HG02938 (cell line): Measurements from ENCODE around the gene PIPOX.

Experiments
- ATAC-seq: cut with Tn5 transposase; IDR thresholded peaks from one replicate; pipeline ENCODE4 v1.9.1; 2021; ENCODE audit warnings: mild to moderate bottlenecking, moderate library complexity; ENCODE audit not compliant: unreplicated experiment

PIPOX gene

GRCh38 chr17:29046473-29046839, 3.5 kb downstream of the PIPOX start:
- no peak for ATAC-seq

DNA sequence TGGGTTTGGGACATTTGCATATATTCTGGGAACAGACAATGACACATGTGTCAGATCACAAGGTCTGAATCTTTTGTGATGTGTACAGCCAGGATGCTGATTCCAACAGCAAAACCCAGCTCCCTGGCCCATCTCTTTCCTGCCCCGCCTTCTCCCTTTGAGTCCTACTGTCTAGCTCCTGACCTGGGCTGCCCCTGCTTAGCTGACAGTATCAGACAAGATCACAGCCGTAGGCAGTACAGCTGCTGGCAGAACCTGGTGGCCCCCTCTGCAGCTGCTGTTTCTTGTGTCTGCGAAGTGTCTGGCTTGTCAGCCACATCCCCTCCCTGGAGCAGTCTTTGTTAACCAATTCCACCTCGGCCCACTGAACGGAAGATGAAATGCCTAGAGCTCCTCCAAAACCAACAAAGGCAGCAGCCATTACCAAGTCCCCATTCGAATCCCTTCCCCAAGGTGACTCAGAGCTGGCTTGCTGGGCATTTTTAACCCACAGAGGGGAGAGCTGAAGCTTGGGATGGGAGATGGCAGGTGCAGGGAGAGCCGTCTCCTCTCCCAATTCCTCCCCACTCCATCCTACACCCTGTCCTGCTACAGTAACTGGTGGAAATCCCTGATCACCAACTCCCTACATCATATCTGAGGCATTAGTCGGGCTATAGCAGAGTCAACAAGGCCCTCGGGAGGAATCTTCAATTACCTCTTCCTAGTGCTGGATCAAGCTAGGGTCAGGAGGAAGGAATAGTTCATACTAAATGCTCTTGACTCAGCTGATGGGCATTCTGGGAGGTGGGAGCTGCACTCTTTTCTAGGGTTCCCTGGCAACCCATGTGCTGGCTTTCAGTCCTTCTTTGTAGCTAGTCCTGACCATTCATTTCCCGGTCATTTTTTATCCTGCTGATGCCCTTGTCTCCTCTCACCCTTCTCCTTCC, 5.8 kb downstream of the PIPOX start:
- ATAC-seq: no peak

- no peak for ATAC-seq
Observed at GRCh38 chr17:29049541-29050145, 6.7 kb downstream of the PIPOX start.

- ATAC-seq: no peak
Observed at GRCh38 chr17:29050176-29050575, 7.2 kb downstream of the PIPOX start.

DNA sequence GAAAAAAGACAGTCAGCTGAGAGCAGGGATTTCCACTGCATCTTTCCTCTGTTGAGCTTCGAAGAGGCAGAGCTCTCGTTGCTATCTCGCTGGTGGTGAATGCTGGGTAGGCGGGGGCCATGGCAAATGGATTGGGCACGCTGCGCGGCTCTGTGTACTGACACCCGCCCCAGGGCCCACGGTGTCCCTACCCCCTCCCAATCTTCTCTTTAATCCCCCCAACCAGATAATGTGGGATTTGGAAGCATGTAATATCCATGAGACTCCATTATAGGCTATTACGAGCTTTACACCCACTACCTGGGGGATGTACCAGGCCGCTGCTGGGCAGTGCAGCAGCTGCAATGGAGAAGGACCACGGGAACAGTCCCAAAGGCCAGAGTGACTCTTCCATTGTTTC, 8.3 kb downstream of the PIPOX start:
- no peak for ATAC-seq

GRCh38 chr17:29051731-29052130, 8.8 kb downstream of the PIPOX start:
- no peak for ATAC-seq

DNA sequence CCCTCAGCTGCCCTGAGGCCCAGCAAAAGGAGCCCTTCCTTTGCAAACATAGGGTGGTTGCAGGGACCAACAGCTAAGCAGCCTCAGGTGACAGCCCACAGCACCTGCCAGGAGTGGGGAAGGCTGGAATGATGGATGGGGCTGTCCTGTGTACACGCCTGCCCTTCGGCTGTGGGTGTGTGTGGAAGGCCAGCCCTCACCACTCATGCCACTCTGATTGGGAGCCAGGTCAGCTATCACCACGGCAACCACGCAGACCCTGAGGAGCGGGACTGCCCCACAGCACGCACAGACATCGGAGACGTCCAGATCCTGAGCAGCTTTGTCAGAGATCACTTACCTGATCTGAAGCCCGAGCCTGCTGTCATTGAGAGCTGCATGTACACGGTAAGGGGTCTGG, 11.9 kb downstream of the PIPOX start:
- ATAC-seq: no peak

GRCh38 chr17:29057361-29057760, 14.4 kb downstream of the PIPOX start:
- ATAC-seq: no peak

- ATAC-seq: no peak
Observed at GRCh38 chr17:29058391-29058790, 15.4 kb downstream of the PIPOX start.

- ATAC-seq: no peak
Observed at GRCh38 chr17:29059281-29059680, 16.3 kb downstream of the PIPOX start.

GRCh38 chr17:29060475-29060874, 17.5 kb downstream of the PIPOX start:
- no peak for ATAC-seq

DNA sequence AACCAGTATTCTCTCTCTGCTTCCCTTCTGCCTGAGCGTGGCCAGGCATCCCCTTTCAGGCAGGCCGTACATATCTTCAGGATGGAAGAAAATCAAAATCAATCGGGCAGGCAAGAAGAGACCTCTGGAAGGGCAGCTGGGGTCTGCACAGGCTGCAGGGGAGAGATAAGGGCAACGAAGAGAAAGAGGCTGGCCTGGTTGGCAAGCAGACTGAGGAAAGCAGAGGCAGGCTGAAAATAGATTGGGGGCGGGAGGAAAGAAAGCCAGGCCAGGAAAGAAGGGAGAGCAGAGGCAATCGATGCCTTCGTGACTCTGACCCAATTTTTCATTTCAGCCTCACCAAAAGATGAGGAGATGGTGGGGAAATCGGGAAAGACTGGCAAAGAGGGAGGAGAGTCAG, 18.1 kb downstream of the PIPOX start:
- ATAC-seq: no peak

DNA sequence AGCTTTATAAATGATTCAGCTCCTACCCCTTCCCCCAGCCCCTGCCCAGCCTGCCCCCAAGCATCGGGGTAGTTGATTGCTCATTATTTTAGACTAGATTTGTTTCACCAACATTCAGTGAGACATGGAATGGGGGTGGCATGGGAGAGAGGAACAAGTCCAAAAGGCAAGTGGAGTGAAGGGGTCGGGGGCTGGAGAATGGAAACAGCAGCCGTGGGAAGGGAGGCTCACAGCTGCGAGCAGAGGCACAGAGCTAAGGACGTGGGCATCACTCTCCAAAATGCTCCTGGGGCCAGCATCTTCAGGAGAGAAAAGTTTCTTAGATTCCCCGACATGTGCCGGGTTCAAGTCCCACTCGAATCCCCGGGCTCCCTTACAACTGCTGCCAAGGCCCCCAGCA, 19.3 kb downstream of the PIPOX start:
- ATAC-seq: no peak

DNA sequence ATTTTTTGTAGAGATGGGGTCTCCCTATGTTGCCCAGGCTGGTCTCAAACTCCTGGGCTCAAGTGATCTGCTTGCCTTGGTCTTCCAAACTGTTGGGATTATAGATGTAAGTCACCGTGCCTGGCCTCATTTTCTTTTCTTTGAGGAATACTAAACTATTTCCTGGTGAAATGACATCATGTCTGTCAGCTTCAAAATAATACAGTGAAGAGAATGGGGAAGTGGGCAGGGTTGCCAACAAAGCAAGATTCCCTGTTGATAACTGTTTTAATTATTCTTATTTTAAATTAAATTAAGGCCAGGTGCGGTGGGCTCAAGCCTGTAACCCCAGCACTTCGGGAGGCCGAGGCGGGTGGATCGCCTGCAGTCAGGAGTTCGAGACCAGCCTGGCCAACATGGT, 21.1 kb downstream of the PIPOX start:
- ATAC-seq: no peak

DNA sequence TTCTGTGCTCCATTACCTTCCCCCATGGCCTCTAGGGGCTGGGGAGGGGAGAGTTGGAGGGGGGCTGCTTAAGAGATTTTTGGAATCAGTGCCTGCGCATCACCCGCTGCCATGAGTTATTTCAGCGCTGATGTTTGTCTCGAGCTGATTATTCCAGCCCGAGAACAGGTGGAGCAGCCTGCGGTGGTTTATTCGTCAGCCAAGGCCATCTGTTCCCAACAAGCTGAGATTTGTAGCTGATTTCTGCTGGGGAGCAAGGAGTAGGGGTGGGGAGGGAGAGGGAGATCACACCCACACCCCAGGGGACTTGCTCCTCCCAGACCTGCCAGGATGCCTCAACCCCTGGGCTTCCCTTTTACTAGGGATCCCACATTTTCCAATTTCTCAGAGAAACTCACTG, 23.1 kb downstream of the PIPOX start:
- ATAC-seq: no peak

DNA sequence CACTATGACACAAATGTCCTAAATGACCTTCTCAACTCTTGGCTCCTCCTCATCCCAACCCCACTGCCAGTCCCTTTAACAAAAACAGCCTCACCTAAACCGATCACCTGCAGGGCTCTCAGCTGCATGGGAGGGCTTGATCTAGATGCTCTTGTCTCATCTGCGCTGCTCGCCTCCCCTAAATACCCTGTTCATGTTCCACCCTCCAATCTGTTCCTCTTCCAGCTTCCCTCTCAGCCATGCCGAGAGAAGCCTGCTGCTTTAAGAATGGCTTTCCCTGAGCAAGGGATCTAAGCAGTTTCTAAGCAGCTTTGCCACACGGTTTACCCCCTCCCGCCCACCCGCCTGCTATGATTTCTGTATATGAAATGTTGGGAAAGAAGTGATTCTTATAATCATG, 23.7 kb downstream of the PIPOX start:
- ATAC-seq: no peak

GRCh38 chr17:29068818-29069217, 25.9 kb downstream of the PIPOX start:
- ATAC-seq: no peak

GRCh38 chr17:29069526-29070041, 26.6 kb downstream of the PIPOX start:
- ATAC-seq: no peak

GRCh38 chr17:29070308-29070707, 27.4 kb downstream of the PIPOX start:
- no peak for ATAC-seq

- no peak for ATAC-seq
Observed at GRCh38 chr17:29070781-29071180, 27.8 kb downstream of the PIPOX start.

GRCh38 chr17:29071303-29071702, 28.4 kb downstream of the PIPOX start:
- no peak for ATAC-seq

GRCh38 chr17:29073045-29073444, 30.1 kb downstream of the PIPOX start:
- no peak for ATAC-seq
